BE2C (cell line): ENCODE data around the gene IL17RD.

Experiments
- DNase-seq: peaks from one replicate; pipeline ENCODE4 v3.0.0-alpha.2; 2020
- H3K27me3 ChIP-seq: fragments of 250-450 bp; sonication (Bioruptor Pico); 2 replicates; pipeline ENCODE4 v1.5.1; 2020; ENCODE audit warnings: mild to moderate bottlenecking
- H3K36me3 ChIP-seq: fragments of 250-450 bp; sonication (Bioruptor Pico); 2 replicates; pipeline ENCODE4 v1.5.1; 2020; ENCODE audit warnings: mild to moderate bottlenecking
- H3K4me1 ChIP-seq: fragments of 250-450 bp; sonication (Bioruptor Pico); 2 replicates; pipeline ENCODE4 v1.5.1; 2020
- H3K4me3 ChIP-seq: 2 replicates; pipeline ENCODE4 v1.5.1; 2011; ENCODE audit warnings: low read depth, low read length
- H3K9me3 ChIP-seq: fragments of 250-450 bp; sonication (Bioruptor Pico); 2 replicates; pipeline ENCODE4 v1.5.1; 2020
- CTCF ChIP-seq: IDR thresholded peaks from 2 replicates; pipeline ENCODE4 v1.5.1; 2012; ENCODE audit warnings: mild to moderate bottlenecking, low read depth, low read length

IL17RD gene

GRCh38 chr3:57097536-57097935 lies 67.6 kb downstream of the IL17RD start:
- Histone ChIP-seq H3K4me1 (no peaks in the 10 kb centered on the region), H3K36me3 (no peaks in the 10 kb centered on the region), H3K27me3 (no peaks in the 10 kb centered on the region), H3K4me3 (no peak overlapping the region), H3K9me3 (no peaks in the 10 kb centered on the region)
- DNase-seq, result no peak
- TF ChIP-seq CTCF, result no peak

GRCh38 chr3:57095363-57095762 lies 69.8 kb downstream of the IL17RD start:
- DNase-seq, result no peak
- H3K27me3 ChIP-seq, result no peaks in the 10 kb centered on the region
- H3K4me1 ChIP-seq, result no peaks in the 10 kb centered on the region
- no peak overlapping the region for H3K4me3 ChIP-seq
- H3K36me3 ChIP-seq, result no peaks in the 10 kb centered on the region
- TF ChIP-seq CTCF, result no peak
- no peaks in the 10 kb centered on the region for H3K9me3 ChIP-seq

GRCh38 chr3:57094575-57094974 lies 70.6 kb downstream of the IL17RD start:
- Histone ChIP-seq H3K4me3 (no peak overlapping the region), H3K27me3 (no peaks in the 10 kb centered on the region), H3K9me3 (no peaks in the 10 kb centered on the region), H3K36me3 (no peaks in the 10 kb centered on the region), H3K4me1 (no peaks in the 10 kb centered on the region)
- DNase-seq, result no peak
- TF ChIP-seq CTCF, result no peak

GRCh38 chr3:57093971-57094535 lies 71.1 kb downstream of the IL17RD start:
- no peak for TF ChIP-seq CTCF
- Histone ChIP-seq H3K4me1 (no peaks in the 10 kb centered on the region), H3K4me3 (no peak overlapping the region), H3K36me3 (no peaks in the 10 kb centered on the region), H3K27me3 (no peaks in the 10 kb centered on the region), H3K9me3 (no peaks in the 10 kb centered on the region)
- no peak for DNase-seq

GRCh38 chr3:57093489-57093888 lies 71.7 kb downstream of the IL17RD start:
- no peaks in the 10 kb centered on the region for H3K36me3 ChIP-seq
- no peak for TF ChIP-seq CTCF

GRCh38 chr3:57091521-57092273 lies 73.5 kb downstream of the IL17RD start:
- no peaks in the 10 kb centered on the region for H3K36me3 ChIP-seq
- TF ChIP-seq CTCF, result no peak
- H3K4me3 ChIP-seq, result no peak overlapping the region
- no peaks in the 10 kb centered on the region for H3K27me3 ChIP-seq
- H3K4me1 ChIP-seq, result no peaks in the 10 kb centered on the region
- no peak for DNase-seq
- H3K9me3 ChIP-seq, result no peaks in the 10 kb centered on the region

More at GRCh38 chr3:57093489-57093888, 71.7 kb downstream of the IL17RD start:
- Histone ChIP-seq H3K27me3 (no peaks in the 10 kb centered on the region), H3K4me3 (no peak overlapping the region), H3K4me1 (no peaks in the 10 kb centered on the region), H3K9me3 (no peaks in the 10 kb centered on the region)
- DNase-seq, result no peak
